Mucosa of descending colon (tissue), 3 donors: ENCODE results near the gene VIT. TPM values are rescaled to one million over a fixed set of nuclear protein-coding genes. Genes with fewer than 3 reads are reported as not detected.

Experiments
- ATAC-seq: fragments of 200-7000 bp; cut with Tn5 transposase; one replicate; pipeline ENCODE4 v1.9.1; 2020; ENCODE audit warnings: mild to moderate bottlenecking, moderate library complexity
- DNase-seq, 3 donors: peaks; one replicate each; pipeline ENCODE4 v3.0.0-alpha.2; 2020
- H3K36me3 ChIP-seq: fragments of 200-600 bp; one replicate; pipeline ENCODE4 v1.8.0; 2021; ENCODE audit warnings: low read depth, mild to moderate bottlenecking
- H3K4me1 ChIP-seq: fragments of 200-600 bp; one replicate; pipeline ENCODE4 v1.8.0; 2021; ENCODE audit warnings: low read depth, mild to moderate bottlenecking
- H3K4me3 ChIP-seq: fragments of 200-600 bp; one replicate; pipeline ENCODE4 v1.8.0; 2021; ENCODE audit warnings: mild to moderate bottlenecking
- H3K9me3 ChIP-seq: fragments of 200-600 bp; one replicate; pipeline ENCODE4 v1.8.0; 2021; ENCODE audit warnings: mild to moderate bottlenecking
- CTCF ChIP-seq: fragments of 200-600 bp; IDR thresholded peaks from one replicate; pipeline ENCODE4 v1.8.0; 2022; ENCODE audit warnings: antibody characterized with exemption, mild to moderate bottlenecking
- intact Hi-C, 2 donors: fragments of 100-400 bp; cut with DNase I in 1 of 2; cut with micrococcal nuclease in 1 of 2; formaldehyde crosslinking; loops; one replicate each; pipeline versions ENCODE4 v1.11.0 to v1.11.1; 2022; cut with DNase I, micrococcal nuclease
- total RNA-seq, 3 donors: library from RNA; stranded (reverse); fragmentation: NEBNext Ultra II Directional in 2 of 3; extraction: Animal tissue kit (Norgen Biotek cat#: 25700) in 2 of 3; gene quantifications; one replicate each; pipeline versions ENCODE4 v1.2.1 to v1.2.4, GENCODE V29; 2021 to 2023
- donor health status: DM: no; HTN: no; CAD: no; lungs with moderate emphysema.
- donor health status: DM: no; HTN: no; CAD: no.
- donor health status: DM: no; HTN: yes; CAD: no.

VIT gene
- total RNA-seq, 3 donors from 2014 or later: 1.3 to 3.5 TPM; not detected in 1

GRCh38 chr2:36849265-36849664, 152.8 kb downstream of the VIT start:
- no peak for TF ChIP-seq CTCF
- ATAC-seq (no peak), DNase-seq (no peak)
- no peaks in the 10 kb centered on the region for H3K9me3 ChIP-seq
- no peaks in the 10 kb centered on the region for H3K4me1 ChIP-seq
- intact Hi-C loops: no loop called here
- H3K4me3 ChIP-seq: no peak overlapping the region
- no peaks in the 10 kb centered on the region for H3K36me3 ChIP-seq

DNA sequence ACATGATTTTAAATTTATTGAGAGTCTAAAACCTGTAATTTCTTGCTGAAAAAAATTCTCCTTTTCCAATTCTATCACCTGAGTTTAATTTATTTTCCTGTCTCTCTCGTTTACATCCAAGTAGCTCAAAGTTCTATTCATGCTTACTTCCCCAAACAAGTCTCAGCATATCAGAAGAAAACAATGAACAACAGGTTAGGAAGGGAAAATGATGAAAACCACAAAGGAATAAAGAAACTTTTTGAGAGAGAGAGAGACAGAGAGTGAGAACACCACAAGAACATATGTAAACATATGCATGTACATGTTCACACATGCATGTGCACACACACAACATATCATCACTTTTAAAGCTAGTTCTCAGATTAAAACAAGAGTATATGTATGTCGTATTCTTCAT, 157.7 kb downstream of the VIT start:
- no peaks in the 10 kb centered on the region for H3K9me3 ChIP-seq
- no peaks in the 10 kb centered on the region for H3K36me3 ChIP-seq
- TF ChIP-seq CTCF: no peak
- no peak overlapping the region for H3K4me3 ChIP-seq
- DNase-seq (no peak), ATAC-seq (no peak)
- intact Hi-C loops: no loop called here
- H3K4me1 ChIP-seq: no peaks in the 10 kb centered on the region

GRCh38 chr2:36855429-36855828, 158.9 kb downstream of the VIT start:
- Histone ChIP-seq H3K4me1 (no peaks in the 10 kb centered on the region), H3K9me3 (no peaks in the 10 kb centered on the region), H3K4me3 (no peak overlapping the region), H3K36me3 (no peaks in the 10 kb centered on the region)
- DNase-seq (no peak), ATAC-seq (no peak)
- no peak for TF ChIP-seq CTCF
- intact Hi-C loops: no loop called here

DNA sequence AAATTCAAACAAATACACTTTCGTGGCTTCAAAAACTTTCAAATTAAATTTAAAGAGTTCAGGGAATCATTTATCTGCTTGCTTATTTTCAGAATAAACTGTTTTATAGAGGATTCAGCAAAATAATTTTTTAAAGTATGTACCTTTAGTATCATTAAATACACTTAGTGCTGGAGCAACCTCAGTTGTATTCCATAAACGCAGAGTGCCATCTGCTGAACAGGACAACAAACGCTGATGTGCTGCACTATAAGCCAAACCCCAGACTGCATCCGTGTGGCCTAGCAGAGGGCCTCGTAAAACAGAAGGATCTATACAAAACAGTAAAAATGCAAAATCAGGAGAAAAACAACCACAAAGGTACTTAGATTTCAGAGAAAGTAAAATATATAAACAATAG, 161.2 kb downstream of the VIT start:
- no peak for TF ChIP-seq CTCF
- no peak overlapping the region for H3K4me3 ChIP-seq
- no peaks in the 10 kb centered on the region for H3K9me3 ChIP-seq
- no peaks in the 10 kb centered on the region for H3K36me3 ChIP-seq
- intact Hi-C loops: no loop called here
- DNase-seq: peak in 1 of 3 donors; percentile 24
- no peaks in the 10 kb centered on the region for H3K4me1 ChIP-seq
- ATAC-seq: peak; percentile 75

DNA sequence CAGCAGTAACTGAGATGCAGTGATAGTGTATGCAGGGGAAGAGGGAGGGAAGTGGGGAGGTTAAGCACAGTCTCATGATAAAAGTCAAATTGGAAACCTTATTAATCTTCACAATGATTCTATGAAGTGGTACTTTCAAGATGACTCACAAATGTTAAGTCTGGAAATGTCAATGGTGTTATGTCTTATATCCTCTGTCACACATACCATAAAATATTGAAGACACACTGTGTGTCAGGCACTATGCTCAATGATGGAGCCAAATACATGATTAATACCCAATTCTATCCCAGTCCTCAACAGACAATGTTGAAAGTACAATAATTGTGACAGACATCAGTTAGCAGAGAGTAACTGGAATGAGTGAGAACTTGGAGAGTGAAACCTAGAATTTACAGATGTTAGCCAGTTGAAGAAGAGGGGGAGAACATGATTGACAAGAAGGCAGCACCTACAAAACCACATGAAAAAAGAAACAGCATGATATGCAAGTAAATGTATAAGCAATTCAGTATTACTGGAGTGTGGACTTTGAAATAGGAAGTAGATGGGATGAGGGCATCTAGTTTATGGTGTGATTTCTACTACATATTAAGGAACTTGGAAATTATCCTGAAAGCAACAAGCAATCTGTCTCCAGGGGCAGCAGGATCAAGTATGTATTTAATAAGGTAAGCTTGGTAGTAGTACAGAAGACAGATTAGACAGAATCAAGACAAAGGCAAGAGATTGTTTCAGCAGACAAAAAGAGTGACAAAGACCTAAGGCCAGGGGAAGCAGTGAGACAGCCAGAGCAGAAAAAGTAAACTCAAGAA, 162.3 kb downstream of the VIT start:
- Histone ChIP-seq H3K4me1 (no peaks in the 10 kb centered on the region), H3K9me3 (no peaks in the 10 kb centered on the region), H3K36me3 (no peaks in the 10 kb centered on the region), H3K4me3 (no peak overlapping the region)
- ATAC-seq (peak; percentile 96), DNase-seq (no peak)
- no peak for TF ChIP-seq CTCF
- intact Hi-C loops: no loop called here
